22Rv1 (cell line): ENCODE data around the gene MT1F.
"Not testable (repeated sequence)": the region's sequence is repeated elsewhere in the genome, so short reads cannot be mapped to it uniquely, and the experiment has no call there.

Experiments used
- H3K27ac ChIP-seq: fragments of 450-650 bp; 2 replicates; pipeline ENCODE4 v1.5.1; 2017
- CTCF ChIP-seq: fragments of 450-650 bp; IDR thresholded peaks from 2 replicates; pipeline ENCODE4 v1.5.1; 2017; ENCODE audit warnings: mild to moderate bottlenecking
- ZFX ChIP-seq: fragments of 450-650 bp; IDR thresholded peaks from 2 replicates; pipeline ENCODE4 v1.6.1; 2017; ENCODE audit warnings: antibody characterized with exemption, borderline replicate concordance

Gene MT1F

GRCh38 chr16:56620339-56620897 is 37.3 kb upstream of the MT1F start:
- no peak for TF ChIP-seq ZFX
- TF ChIP-seq CTCF: no peak
- no peak overlapping the region for H3K27ac ChIP-seq

- not testable (repeated sequence) for H3K27ac ChIP-seq
Observed at GRCh38 chr16:56621665-56622445, 35.9 kb upstream of the MT1F start.

DNA sequence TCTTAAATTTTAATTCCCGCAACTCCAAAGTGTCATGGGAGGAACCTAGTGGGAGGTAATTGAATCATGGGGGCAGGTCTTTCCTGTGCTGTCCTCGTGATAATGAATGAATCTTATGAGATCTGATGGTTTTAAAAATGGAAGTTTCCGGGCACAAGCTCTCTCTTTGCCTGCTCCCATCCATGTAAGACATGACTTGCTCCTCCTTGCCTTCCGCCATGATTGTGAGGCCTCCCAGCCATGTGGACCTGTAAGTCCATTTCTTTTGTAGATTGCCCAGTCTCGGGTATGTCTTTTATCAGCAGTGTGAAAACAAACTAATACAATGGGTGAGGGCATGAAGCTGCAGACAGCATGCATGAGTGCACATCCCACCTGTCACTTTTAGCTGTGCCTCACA is 34.6 kb upstream of the MT1F start:
- not testable (repeated sequence) for H3K27ac ChIP-seq

GRCh38 chr16:56623637-56624036 is 34.1 kb upstream of the MT1F start:
- TF ChIP-seq ZFX: no peak
- TF ChIP-seq CTCF: no peak
- no peak overlapping the region for H3K27ac ChIP-seq

DNA sequence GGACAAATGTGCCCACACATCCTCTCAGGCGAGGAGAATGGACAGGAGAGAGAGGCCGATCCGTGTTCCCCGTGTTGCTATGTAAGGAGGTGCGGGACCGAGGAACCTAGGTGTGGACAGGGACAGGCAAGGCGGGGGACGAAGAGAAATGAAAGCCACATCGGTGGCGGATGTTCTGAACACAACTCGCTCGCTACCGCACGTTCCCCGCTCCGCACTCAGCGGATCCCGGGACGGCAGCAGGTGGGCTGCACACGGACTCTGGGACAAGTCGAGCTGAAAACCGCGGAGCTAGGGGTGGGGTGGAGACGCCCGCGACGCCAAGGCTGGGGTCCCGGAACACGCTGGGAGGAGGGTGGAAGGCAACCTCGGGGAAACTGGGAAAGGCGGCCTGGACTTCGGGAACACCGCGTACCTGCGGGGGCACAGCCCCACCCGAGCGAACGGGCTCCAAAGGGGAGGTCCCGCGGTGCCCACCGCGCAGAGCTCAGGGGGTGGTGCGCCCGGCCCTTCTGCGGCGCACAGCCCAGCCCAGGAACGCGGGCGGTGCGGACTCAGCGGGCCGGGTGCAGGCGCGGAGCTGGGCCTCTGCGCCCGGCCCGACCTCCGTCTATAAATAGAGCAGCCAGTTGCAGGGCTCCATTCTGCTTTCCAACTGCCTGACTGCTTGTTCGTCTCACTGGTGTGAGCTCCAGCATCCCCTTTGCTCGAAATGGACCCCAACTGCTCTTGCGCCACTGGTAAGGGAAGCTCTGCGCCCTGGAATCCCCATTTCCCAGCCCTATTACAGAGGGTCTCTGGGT is 32.4 kb upstream of the MT1F start, which contains the start of gene MT1E:
Gene MT1E, plus strand, starts transcription at position 642 of the 803 bp plus-strand sequence. Its CDS starts 71 bp downstream, at position 713.
- peak within 1 kb of the TSS; percentile 18; the same call in 1 of the 2 replicates for H3K27ac ChIP-seq
- TF ChIP-seq ZFX (no peak), CTCF (no peak)

DNA sequence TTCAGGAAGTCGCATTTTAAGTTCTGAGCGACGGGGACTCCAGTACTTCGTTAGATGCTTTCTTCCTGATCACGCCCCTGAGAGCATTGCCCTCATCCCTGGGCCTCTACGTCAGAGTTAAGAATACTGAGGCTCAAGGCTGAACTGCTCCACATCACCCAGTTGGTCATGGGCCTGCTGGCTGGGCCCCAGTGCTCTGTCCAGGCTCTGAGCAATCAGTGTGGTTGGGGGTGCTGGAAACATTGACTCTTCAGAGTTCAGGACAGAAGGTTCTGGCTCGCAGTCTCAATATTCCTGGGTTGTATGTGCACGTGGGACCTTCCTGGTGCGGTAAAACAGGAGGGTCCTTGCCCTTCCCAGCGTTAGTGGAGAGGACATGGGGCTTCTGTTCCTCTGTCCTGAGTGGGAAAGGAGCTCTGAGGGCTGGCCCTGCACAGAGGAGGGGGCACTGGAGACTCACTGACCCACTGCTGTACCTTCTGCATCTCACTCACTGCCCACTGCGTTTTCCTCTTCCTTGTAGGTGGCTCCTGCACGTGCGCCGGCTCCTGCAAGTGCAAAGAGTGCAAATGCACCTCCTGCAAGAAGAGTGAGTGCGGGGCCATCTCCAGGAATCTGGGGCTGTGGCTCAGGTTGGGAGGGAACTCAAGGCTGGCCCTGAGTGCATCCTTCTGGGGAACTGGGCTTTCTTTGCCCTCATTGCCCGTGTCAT is 31.7 kb upstream of the MT1F start:
- H3K27ac ChIP-seq: peak overlapping the region; percentile 18; the same call in 1 of the 2 replicates
- TF ChIP-seq ZFX (no peak), CTCF (no peak)

GRCh38 chr16:56626685-56627084 is 31.1 kb upstream of the MT1F start:
- H3K27ac ChIP-seq: peak overlapping the region; percentile 46
- TF ChIP-seq ZFX (no peak), CTCF (no peak)
